Measurements from ENCODE around the gene ACSF2.

DNA sequence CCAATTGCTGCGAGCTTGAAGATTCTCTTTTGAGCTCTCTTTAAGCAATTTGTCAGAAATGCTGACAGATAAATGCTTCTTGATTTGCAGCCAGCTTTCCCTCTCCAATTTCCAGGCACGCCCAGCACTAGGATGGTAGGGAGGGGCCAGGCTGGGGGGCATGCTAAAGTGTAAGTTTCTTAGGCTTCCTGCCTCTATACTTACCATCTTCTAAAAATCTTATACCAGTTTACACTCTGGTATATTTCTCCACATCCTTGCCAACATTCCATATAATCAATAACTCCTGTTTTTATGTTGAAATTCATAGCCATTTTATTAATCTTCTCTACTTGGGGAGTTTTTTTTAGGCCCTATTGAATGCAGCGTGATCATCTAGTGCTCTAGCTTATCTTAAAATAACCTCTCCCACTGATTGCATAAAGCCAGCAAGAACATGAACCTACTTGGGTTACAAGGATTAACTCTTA lies 17.5 kb downstream of the ACSF2 start:
- TF ChIP-seq, protein P1, sequence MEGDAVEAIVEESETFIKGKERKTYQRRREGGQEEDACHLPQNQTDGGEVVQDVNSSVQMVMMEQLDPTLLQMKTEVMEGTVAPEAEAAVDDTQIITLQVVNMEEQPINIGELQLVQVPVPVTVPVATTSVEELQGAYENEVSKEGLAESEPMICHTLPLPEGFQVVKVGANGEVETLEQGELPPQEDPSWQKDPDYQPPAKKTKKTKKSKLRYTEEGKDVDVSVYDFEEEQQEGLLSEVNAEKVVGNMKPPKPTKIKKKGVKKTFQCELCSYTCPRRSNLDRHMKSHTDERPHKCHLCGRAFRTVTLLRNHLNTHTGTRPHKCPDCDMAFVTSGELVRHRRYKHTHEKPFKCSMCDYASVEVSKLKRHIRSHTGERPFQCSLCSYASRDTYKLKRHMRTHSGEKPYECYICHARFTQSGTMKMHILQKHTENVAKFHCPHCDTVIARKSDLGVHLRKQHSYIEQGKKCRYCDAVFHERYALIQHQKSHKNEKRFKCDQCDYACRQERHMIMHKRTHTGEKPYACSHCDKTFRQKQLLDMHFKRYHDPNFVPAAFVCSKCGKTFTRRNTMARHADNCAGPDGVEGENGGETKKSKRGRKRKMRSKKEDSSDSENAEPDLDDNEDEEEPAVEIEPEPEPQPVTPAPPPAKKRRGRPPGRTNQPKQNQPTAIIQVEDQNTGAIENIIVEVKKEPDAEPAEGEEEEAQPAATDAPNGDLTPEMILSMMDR (IDR thresholded peaks at IDR 0.05), result no peak
- TF ChIP-seq EZH2 (IDR thresholded peaks at IDR 0.05), result no peak
- TF ChIP-seq EZH2phosphoT487 (IDR thresholded peaks at IDR 0.05), result no peak

Measured in neural progenitor cell (in vitro differentiated cells).